Endometrium (tissue), 2 donors: ENCODE measurements around the gene UQCR11.

Experiments
- FAIRE-seq: peaks from 2 replicates; lab custom pipeline; 2012; peaks lifted over from hg19 to GRCh38; lab: Jason Lieb, UNC
- donor health status: control.
- donor health status: control.

The UQCR11 gene

DNA sequence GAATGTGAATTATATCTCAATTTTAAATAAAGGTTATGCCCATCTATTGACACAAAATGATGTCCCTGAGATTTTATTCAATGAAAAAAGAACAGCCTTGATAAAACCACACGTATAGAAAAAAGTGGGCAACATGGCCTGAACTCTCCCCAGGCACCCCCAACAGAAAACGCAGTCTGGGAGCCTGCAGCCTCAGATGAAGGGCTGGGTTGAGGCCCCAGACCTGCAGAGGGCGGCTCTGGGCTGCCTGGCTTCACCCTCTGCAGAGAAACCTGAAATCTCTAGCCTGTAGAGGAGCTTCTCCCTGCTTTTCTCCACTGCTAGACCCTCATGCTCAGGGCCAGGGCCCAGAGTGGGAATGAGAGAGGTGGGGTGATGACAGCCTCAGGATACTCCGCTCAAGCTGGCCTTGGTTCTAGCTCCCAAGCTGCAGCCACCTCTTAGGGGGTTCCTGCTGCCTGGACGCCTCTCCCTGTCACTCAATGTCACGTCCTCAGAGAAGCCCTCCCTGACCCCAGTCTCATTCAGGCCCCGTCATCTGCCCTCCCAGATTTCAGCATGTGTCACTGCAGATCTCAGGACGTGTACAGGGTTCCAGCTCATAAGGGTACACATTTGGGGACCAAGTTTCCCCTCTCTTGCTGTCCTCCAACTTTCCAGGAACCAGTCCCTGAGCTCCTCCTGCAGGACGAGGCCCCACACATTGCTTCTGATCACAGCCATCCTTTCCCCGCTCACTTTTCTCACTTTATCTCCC is 14.4 kb downstream of the UQCR11 start:
- no peak for FAIRE-seq

DNA sequence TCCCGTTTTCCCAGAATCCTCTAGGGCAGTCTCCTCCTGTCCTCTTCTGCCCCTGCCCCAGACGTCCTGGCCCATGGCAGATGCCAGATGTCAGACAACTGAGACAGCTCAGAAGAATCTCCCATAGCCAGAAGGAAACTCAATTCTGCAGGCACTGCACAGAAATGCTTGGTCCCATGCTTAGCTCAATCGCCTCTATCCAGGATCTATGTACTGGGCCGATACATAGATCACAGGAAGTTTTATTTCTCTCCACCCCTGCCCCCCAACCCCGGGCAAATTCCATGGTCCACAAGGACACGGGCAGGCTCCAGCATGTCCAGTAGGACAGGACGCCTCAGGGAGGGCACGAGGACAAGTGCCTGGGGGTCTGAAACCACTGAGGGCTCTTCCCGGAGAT is 17.4 kb downstream of the UQCR11 start:
- FAIRE-seq = no peak

DNA sequence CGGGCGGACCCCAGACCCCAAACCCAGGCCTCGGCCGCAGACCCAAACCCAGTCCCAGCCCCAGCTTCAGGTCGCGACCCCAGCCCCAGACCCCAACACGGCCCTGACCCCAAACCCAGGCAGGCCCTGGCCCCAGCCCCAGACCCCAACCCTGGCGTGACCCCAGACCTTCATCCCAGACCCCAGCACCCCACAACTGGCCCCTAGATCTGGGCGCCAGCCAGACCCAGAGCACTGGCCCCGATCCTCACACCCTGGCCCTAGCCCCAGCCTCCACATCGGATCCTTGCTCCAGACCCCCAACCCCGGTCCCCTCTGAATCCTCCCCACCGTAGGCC is 20.1 kb downstream of the UQCR11 start:
- no peak for FAIRE-seq

DNA sequence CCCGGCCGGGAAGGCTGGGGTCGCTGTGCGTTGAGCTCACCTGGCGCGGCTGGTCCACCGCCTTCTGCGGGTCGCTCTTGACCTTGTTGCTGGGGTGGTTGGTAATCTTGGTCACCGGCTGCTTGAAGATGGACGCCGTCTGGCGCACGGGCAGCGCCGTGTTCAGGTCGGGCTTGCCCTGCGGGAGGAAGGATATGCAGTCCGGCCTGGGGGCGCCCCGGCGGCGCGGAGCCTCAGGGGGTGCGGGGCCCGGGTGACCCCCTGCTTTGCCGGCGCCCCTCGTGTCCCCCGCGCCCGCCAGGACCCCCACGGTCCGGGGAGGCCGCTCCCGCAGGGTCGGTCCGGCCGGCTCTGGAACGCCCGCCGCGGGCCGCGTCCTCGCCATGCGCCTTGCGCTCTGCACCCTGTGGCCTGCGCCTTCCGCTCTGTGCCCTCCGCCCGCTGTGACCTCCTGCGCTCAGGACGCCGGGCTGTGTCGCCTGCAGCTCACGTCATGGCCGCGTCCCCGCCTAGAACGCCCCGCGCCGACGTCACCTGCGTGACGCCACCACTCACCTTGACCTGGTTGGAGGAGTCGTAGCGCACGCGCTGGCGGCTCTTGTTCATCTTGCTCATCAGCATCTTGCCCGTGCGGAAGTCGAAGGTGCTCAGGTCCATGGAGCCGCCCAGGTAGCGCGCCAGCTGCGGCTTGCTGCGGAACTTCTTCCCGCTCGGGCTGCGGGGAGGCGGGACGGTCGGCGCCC is 20.6 kb downstream of the UQCR11 start:
- FAIRE-seq = no peak

DNA sequence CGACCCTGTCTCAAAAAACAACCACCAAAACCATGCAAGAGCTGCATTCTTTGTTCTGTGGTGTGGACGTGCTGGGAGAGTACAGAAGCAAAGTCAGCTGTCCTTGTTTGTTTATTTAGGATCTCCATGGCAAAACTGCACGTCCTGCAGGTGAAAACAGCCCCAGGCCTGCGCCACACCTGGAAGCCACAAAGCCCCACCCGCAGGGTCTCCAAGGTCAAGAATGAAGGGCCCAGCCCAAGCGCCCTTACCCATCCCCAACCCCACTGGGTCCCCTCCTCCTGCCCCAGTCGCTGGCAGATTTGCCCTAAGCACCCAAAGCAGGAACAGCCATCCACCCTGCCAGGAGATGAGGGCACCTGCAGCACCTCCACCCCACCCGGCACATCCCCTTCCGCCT is 23.1 kb downstream of the UQCR11 start:
- no peak for FAIRE-seq

DNA sequence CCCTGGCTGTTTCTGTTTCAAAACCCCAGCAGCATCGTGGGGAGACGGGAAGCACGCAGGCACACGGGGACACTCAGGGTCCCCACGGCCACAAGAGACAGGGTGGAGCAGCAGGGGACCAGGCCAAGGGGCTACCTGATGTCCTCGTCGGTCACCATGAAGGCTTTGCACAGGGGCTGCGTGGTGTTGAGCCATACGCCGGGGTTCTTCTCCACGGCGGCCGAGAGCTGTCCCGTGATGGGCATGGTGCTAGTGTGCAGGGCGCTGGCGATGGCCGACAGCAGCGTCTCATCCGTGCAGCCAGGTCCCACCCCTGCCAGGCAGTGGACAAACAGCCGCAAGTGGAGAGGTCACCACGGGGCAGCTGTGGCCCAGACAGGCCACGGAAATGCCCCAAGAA is 24.3 kb downstream of the UQCR11 start:
- no peak for FAIRE-seq

DNA sequence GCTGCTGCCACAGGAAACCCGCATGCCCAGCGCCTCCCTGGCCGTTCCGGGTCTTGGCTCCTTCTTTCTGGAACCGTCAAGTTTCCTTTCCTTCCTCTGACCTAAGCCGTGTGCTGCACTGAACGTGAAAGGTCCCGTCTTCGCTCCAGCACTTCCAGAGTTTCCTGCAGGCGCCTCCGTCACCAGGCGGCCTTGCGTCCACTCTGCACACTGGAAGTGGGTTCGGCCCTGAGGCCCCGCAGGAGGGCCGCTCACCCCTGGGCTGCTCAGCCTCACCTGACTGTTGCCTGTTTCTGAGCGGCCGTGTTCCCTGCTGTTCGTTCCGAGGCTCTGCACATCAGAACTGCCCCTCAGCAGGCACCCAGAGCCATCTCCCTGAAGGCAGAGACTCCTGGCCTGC is 24.9 kb downstream of the UQCR11 start:
- FAIRE-seq = no peak

DNA sequence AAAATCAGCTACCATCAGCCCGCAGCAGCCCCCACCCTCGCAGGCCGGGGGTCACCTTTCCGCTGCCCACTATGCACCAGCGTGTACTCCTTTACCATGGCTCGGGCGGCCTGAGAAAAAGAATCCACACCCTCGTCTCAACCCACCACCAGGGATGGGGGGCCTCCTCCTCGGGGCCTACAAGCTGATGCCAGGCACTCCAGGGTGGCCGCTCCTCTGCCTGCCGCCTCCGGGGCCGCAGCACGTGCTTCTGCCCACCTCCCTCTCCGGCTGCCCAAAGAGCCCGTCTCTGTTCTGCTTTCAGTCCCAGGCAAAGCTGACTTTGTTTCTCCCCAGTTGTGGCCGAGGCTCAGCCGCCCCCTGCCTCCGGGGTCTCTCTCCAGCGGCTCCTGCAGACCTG is 26.0 kb downstream of the UQCR11 start:
- no peak for FAIRE-seq

DNA sequence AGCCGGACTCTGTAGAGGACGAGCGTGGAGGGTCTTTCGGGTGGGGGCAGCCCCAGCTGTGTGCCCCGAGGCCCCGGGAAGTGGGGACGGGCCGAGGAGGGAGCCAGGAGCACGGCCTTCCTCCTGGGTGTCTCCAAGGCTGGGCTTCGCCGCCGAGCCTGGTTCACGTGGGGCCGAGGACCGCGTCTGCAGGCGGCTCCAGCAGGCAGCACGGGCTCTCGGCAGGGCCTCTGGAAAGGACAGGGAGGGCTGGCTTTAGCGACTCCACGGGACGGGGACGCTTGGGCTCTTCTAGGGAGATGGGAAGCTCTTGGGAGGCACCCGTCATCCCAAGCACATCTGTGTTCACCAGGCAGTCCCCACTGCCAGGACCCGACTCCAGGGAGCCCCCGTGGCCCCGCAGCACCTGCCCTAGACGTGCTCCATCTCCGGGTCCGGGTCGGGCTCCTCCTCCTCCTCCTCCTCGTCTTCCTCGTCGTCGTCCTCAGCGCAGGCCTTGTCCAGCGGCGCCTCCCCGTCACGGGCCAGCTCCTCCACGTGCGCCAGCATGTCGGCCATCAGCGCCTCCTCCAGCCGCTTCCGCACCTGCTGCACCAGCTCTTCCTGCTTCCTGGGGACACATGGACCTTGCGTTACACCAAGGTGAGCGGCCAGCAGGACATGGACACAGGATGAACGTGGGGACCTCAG is 27.2 kb downstream of the UQCR11 start:
- FAIRE-seq = no peak

DNA sequence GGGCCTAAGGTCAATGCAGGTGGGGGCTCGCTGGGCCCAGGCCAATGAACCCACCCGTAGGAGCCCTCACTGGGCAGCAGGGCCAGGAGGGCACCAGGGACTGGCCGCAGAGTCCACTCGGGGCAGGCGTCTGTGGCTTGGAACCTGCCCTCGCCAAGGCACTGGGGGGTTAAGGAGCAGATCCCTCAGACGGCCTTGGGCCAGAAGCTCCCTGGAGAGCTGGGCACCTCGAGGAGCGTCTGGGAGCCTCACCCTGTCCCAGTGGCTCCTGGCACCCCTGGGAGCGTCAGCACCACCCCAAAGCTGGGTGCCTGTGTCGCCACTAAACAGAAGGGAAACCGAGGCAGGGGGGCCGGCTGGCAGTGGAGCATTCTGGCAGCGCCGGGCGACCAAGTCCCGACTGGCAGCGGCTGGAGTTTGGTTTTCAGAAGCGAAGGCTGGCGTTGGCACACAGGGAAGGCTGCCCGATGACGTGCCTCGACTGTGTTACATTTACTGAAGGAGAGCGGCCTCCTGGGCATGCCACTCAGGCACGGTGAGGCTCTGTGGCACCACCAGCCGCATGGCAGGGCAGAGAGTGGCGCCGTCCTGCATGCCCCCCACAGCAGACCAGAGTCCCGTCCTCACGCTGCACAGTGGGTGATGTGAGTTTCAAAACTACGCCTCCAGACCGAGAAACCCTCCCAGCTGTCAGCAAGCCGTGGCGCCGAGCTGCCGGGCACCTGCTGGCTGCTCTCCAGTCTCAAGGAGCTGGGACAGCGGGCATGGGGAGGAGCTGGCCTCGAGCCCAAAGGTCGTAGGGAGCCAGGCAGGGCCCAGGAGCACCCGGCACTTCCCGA is 28.0 kb downstream of the UQCR11 start:
- no peak for FAIRE-seq

DNA sequence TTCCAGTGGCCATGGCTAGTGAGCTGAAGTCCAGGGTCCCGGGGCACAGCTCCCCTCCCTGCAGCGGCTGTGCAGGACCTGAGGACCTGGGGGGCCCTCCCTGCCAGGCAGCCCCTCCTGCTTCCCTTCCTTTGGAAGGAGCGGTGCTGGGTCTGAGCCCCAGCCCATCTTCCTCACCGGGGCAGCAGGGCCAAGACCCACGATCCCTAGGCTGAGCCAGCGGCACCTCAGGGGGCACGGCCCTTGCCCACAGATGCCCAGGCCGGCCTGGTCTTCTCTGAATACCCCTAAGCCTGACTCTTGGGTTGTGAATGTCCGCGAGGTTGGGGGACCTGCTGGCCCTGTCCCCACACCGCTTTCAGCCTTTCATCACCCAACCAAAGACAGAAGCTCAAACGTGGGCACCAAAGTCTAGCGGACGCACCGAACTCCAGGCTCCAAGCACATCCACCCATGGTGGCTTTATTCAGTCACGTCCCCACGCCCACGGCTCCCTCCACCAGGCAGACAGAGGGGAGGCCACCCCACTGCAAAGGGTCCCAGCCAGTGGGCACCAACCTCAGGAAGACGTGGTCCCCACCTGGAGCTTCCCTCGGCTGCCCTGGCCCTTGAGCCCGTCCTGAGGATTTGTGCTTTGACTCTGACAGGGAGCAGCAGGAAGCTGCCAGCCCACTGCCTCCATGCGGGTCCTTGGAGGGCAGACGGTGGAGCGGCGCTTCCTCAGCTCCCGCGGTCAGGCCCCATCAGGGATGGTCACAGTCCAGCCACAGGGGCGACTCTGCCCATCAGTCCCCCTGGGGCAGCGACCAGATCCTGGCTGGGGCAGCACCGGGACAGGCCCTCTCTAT is 28.8 kb downstream of the UQCR11 start:
- no peak for FAIRE-seq

DNA sequence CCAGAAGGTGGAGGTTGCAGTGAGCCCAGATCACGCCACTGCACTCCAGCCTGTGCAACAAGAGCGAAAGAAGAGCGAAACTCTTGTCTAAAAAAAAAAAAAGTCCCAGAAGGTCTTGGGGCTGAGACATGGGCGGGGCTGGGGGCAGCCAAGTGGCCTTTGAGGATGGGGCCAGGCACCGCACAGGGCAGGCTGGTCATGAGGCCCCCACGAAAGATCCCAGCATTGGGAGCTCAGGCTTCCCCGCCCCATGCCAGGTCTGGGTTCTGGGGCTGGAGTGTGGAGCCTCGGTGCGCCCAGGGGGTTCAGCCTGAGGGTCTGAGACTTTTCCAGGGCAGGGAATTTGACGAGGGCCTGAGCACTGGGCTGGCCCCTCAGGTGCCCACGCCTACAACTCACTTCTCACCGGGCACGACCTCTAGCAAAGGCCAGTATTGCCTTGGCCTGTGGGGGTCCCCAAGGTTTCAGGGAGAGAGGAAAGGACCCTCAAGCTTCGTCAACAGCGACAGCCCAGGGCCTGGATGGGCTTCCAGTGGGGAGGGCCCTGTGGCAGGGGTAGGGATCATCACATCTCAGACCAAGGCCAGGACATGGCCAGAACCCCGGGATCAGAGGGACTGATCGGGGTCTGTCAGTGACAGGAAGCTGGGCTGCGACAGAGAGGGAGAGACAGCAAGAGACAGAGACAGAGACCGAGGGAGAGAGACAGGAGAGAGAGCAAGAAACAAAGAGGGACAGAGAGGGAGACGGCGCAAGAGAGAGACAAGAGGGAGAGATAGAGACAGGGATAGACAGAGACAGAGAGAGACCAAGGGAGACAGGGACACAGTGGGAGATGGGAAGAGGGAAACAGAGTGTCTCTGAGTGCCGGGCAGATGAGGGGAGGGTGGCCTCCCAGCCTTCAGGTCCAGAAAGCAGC is 29.7 kb downstream of the UQCR11 start:
- no peak for FAIRE-seq

DNA sequence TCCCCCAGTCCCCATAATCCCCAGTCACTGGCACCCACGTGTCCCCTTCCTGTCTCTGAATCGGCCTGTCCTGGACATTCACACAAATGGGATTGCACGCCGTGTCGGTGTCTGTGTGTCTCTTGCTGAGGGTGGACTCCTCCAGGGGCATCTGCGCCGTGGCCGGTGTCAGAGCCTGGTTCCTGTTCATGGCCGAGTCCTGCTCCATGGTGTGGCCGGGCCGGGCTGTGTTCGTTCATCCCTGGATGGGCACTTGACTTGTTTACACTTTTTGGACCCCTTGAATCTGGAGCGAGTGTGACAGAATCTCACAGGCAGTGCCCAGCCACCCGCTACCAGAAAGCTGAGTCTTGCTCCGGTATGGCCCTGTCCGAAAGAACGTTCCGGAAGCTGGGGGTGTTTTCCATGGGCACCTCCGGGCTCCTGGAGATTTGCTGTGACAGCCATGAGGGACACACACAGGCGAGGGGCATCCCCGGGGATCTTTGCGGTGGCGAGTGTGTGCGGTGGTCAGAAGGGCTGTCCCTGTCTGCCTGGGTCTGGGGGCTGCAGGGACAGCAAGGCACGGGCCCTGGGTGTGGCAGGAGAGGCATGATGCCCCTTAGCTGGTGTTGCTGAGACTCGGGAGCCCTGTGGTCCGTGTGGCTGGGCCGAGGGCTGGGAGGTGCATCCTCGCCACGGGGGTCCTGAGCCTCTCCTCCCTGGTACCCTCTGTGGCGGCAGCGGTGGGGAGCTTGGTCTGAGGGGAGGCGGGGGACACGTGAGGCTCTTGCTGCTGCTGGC is 30.7 kb downstream of the UQCR11 start:
- FAIRE-seq = no peak

DNA sequence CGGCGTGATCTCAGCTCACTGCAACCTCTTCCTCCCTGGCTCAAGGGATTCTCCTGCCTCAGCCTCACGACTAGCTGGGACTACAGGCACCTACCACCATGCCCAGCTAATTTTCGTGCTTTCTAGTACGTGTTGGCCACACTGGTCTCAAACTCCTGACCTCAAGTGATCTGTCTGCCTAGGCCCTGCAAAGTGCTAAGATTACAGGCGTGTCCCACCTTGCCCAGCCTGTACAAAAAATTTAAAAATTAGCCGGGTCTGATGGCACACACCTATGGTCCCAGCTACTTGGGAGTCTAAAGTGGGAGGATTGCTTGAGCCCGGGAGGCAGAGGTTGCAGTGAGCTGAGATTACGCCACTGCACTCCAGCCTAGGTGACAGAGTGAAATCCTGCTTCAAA is 32.5 kb downstream of the UQCR11 start:
- no peak for FAIRE-seq

DNA sequence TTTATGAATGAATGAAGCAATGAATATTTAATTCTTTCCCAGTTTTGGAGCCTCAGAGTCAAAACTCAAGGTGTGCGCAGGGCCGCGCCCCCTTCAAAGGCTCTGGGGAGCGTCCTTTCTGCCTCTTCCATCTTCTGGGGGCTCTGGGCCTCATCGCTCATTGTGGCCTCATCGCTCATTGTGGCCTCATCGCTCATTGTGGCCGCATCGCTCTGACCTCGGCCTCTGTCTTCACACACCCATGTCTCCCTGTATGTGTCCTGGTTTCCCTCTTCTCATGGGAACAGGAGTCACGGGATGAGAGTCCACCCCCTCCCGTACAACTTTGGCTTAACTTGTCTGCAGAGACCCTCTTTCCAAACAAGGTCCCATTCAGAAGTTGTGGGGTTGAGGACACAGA is 33.9 kb downstream of the UQCR11 start:
- FAIRE-seq = no peak

DNA sequence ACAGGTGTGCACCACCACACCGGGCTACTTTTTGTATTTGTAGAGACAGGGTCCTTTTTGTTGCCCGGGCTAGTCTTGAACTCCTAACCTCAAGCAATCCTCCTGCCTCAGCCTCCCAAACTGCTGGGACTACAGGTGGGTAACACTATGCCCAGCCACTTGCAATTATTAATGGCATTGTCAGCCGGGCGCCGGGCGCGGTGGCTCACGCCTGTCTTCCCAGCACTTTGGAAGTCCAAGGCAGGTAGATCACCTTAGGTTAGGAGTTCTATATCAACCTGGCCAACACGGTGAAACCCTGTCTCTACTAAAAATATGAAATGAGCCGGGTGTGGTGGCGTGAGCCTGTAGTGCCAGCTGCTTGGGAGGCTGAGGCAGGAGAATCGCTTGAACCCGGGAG is 34.4 kb downstream of the UQCR11 start:
- FAIRE-seq = no peak

DNA sequence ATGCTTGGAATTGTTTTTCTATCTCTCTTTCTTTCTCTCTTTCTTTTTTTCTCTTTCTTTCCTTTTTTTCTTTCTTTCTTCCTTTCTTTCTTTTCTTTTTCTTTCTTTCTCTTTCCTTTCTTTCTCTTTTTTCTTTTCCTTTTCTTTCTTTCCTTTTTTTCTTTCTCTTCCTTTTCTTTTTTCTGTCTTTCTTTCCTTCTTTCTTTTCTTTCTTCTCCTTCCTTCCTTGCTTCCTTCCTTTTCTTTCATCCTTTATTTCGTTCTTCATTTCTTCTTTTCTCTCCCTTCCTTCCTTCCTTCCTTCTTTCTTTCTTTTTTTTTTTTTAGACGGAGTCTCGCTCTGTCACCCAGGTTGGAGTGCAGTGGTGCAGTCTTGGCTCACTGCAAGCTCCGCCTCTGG is 35.3 kb downstream of the UQCR11 start:
- no peak for FAIRE-seq

DNA sequence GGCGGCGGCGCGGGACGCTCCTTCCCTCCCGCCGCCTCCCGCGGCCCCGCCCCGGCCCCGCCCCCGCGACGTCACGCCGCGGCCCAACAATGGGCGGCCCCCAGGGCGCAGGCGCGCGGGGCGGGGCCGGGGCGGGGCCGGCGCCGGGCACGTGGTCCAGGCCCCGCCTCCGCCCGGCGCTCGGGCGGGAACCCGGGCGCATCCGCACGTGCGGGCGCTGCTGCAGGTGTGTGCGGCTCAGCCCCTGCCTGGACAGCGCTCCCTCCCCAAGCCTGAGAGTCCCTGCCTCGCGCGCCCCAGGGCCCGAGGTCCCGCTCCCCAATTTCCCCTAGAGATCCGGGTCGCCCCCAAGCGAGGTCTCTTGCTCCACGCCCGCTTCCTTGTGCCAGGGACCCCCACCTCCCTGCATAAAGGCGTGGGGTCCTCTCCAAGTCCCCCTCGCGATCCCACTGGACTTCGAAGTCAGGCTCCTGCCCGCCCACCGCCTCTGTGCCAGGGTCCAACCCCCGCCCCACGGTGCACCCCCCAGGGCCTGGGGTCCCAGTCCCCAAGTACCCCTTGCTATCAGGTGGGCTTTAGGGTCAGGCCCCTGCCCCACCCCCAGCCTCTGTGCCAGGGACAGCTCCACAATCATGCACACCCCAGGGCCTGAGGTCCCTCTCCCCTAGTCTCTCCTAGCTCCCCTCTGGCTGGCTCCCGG is 36.8 kb downstream of the UQCR11 start, which contains the start of gene MEX3D:
MEX3D (minus strand) TSS at position 6 of the 700 bp plus-strand sequence. CDS start 267 bp downstream, outside the sequence.
- FAIRE-seq = no peak

DNA sequence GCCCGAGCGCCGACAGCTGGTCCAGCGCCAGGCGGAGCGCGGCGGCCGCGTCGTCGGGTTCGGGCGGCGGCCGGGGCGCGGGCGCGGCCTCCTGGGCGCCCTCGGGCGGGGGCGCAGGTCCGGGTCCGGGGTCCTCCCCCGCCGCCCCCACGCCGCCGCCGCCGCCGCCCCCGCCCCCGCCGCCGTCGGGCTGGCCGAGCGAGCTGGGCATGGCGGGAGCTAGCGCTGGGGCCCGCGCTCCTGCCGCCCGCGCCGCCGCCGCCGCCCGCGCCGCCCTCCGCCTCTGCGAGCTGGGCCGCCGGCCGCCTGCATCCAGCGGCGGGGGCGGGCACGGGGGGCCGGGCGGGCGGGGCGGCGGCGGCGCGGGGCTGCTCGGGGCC is 37.4 kb downstream of the UQCR11 start:
- no peak for FAIRE-seq
